K562 (cell line): Measurements from ENCODE around the gene NDOR1. TPM values are rescaled to one million over a fixed set of nuclear protein-coding genes. Genes with fewer than 3 reads are reported as not detected.
A peak's percentile ranks its signal among the peaks of the same experiment; 100 is the strongest.

ENCODE experiments used
- ATAC-seq: fragments of 200-7000 bp; cut with Tn5 transposase; 3 replicates; pipeline ENCODE4 v1.9.1; 2020; ENCODE audit warnings: moderate library complexity
- BruUV-seq: library from RNA; stranded (reverse); fragments of 400-500 nt; replicated peaks from 2 replicates; lab custom pipeline; 2021; lab: Mats Ljungman, UMichigan
- CTCF ChIA-PET: fragments of 300-600 bp; formaldehyde crosslinking; extraction: SDS; loops from one replicate; lab custom pipeline; 2021; ENCODE audit warnings: low intra/inter-chr PET ratio; lab: Yijun Ruan, JAX
- POLR2A ChIA-PET: fragments of 300-600, 350-650 bp; sonication (Branson Sonifier 250); formaldehyde crosslinking; extraction: SDS; loops from one replicate; lab custom pipeline; 2021; ENCODE audit warnings: antibody characterized with exemption, inconsistent platforms; lab: Yijun Ruan, JAX
- DNase-seq, 4 experiments: peaks; one replicate each; pipeline versions ENCODE4 v3.0.0 to v3.0.0-alpha.2; 2011 to 2018; ENCODE audit warnings: low spot score in 3 of 4, mixed read lengths in 3 of 4; ENCODE audit errors: extremely low read depth in 1 of 4
- FAIRE-seq: peaks from 2 replicates; lab custom pipeline; 2011; peaks lifted over from hg19 to GRCh38; lab: Jason Lieb, UNC
- H2AFZ ChIP-seq: 2 replicates; pipeline ENCODE4 v1.6.0; 2011; ENCODE audit warnings: low read depth, low read length, control low read depth, inconsistent platforms
- H3K27ac ChIP-seq: fragments of 200-600 bp; 3 replicates; pipeline ENCODE4 v1.8.0; 2011; ENCODE audit warnings: low read depth, mild to moderate bottlenecking, control low read depth, inconsistent platforms, low read length, moderate library complexity, mixed read lengths; ENCODE audit errors: extremely low read depth
- H3K27me3 ChIP-seq, 2 experiments: fragments of 300-600 bp in 1 of 2; 2 replicates in 1 of 2; 3 replicates in 1 of 2; pipeline versions ENCODE4 v1.6.0 to v1.8.0; 2011; ENCODE audit warnings: inconsistent platforms in 2 of 2, low read length in 2 of 2, mild to moderate bottlenecking in 1 of 2, mixed read lengths in 1 of 2, moderate library complexity in 1 of 2; ENCODE audit not compliant: control insufficient read depth in 2 of 2, insufficient read depth in 2 of 2
- H3K36me3 ChIP-seq: fragments of 300-600 bp; 3 replicates; pipeline ENCODE4 v1.8.0; 2011; ENCODE audit warnings: mild to moderate bottlenecking, low read length, inconsistent platforms; ENCODE audit not compliant: control insufficient read depth, insufficient read depth
- H3K4me1 ChIP-seq, 2 experiments: fragments of 200-600 bp in 1 of 2; replicated peaks in 1 of 2; 2 replicates in 1 of 2; 3 replicates in 1 of 2; pipeline versions ENCODE4 v1.5.1 to v1.8.0; 2011; ENCODE audit warnings: inconsistent platforms in 2 of 2, low read length in 2 of 2, mild to moderate bottlenecking in 1 of 2, mixed read lengths in 1 of 2, moderate library complexity in 1 of 2; ENCODE audit not compliant: control insufficient read depth in 2 of 2, insufficient read depth in 2 of 2
- H3K4me2 ChIP-seq: 2 replicates; pipeline ENCODE4 v1.6.1; 2011; ENCODE audit warnings: low read length, control low read depth, inconsistent platforms, mixed read lengths; ENCODE audit not compliant: insufficient read depth
- H3K4me3 ChIP-seq: fragments of 200-600 bp; sonication (generic), shearing (Covaris generic); 2 replicates; pipeline ENCODE4 v1.5.1; 2016; ENCODE audit warnings: control low read depth, inconsistent platforms
- H3K79me2 ChIP-seq: fragments of 200-600 bp; 3 replicates; pipeline ENCODE4 v1.8.0; 2011; ENCODE audit warnings: low read length, inconsistent platforms; ENCODE audit not compliant: control insufficient read depth, insufficient read depth
- H3K9ac ChIP-seq, 2 experiments: 2 replicates each; pipeline versions ENCODE4 v1.6.0 to v1.6.1; 2011; ENCODE audit warnings: low read depth in 2 of 2, low read length in 2 of 2, control low read depth in 1 of 2, inconsistent platforms in 1 of 2, mild to moderate bottlenecking in 1 of 2, mixed read lengths in 1 of 2; ENCODE audit not compliant: insufficient read depth in 1 of 2
- H3K9me1 ChIP-seq: one replicate; pipeline ENCODE4 v1.6.0; 2011; ENCODE audit warnings: inconsistent platforms, mild to moderate bottlenecking, low read length, moderate library complexity; ENCODE audit not compliant: control insufficient read depth, insufficient read depth
- H3K9me3 ChIP-seq: replicated peaks from 2 replicates; pipeline ENCODE4 v1.5.1; 2011; ENCODE audit warnings: low read depth, low read length, inconsistent platforms; ENCODE audit not compliant: control insufficient read depth, insufficient read depth
- H4K20me1 ChIP-seq: replicated peaks from 2 replicates; pipeline ENCODE4 v1.6.1; 2011; ENCODE audit warnings: low read length, inconsistent platforms, mixed read lengths; ENCODE audit not compliant: control insufficient read depth, insufficient read depth
- PCBP1 ChIP-seq: fragments of 200-400 bp; formaldehyde crosslinking; IDR thresholded peaks from 2 replicates; pipeline ENCODE4 v1.6.1; 2018; ENCODE audit warnings: mild to moderate bottlenecking, low read depth, low read length; ENCODE audit not compliant: poor library complexity, severe bottlenecking
- WGBS: fragments of 100-300 bp; shearing (Covaris generic); methylation state at CpG from one replicate; pipeline ENCODE4 v1.1.6; 2016; ENCODE audit warnings: low coverage, mixed read lengths; ENCODE audit not compliant: insufficient coverage; ENCODE audit errors: missing lambda C conversion rate; 5-methylcytosine and 5-hydroxymethylcytosine counted together
- in situ Hi-C: fragments of 300-500 bp; cut with MboI; formaldehyde crosslinking; loops from 4 replicates; pipeline ENCODE4 v1.15.0; 2018; ENCODE audit warnings: inconsistent platforms, mixed read lengths
- intact Hi-C: fragments of 100-400 bp; cut with micrococcal nuclease; formaldehyde crosslinking; loops from 2 replicates; pipeline ENCODE4 v1.14.2; 2022
- polyA plus RNA-seq, 8 experiments: library from polyadenylated mRNA; depleted of rRNA in 4 of 8; stranded (reverse) in 5 of 8; unstranded in 3 of 8; fragments of >200 nt; fragmentation: Nextera tagmentation in 2 of 8; fragmentation: Illumina TruSeq in 1 of 8; extraction: Ambion mirVana in 2 of 8; extraction: Trizol in 1 of 8; gene quantifications; 2 replicates each; pipeline versions ENCODE4 v1.2.1 to v1.2.3, GENCODE V29; 2011 to 2014; ENCODE audit warnings: inconsistent platforms in 1 of 8, missing spikeins in 1 of 8
- total RNA-seq, 7 experiments: library from RNA; depleted of rRNA in 6 of 7; stranded (reverse); fragments of >200 nt in 6 of 7; fragmentation: Illumina TruSeq in 2 of 7; extraction: Trizol in 2 of 7; gene quantifications; 2 replicates each; pipeline versions ENCODE4 v1.2.1 to v1.2.3, GENCODE V29; 2011 to 2021; ENCODE audit warnings: low replicate concordance in 1 of 7
- TF ChIP-seq, protein P1 (sequence below): fragments of 200-600 bp; sonication (generic); IDR thresholded peaks from one replicate; pipeline ENCODE4 v1.6.1; 2012; ENCODE audit warnings: mild to moderate bottlenecking, low read depth, low read length, inconsistent platforms

The NDOR1 gene
- total and polyA plus RNA-seq, 9 of the 15 experiments (the other 6 are each of a cell fraction or from before 2014, with no cell fraction given), result 0.06 to 36.9 (median 6.9) TPM

DNA sequence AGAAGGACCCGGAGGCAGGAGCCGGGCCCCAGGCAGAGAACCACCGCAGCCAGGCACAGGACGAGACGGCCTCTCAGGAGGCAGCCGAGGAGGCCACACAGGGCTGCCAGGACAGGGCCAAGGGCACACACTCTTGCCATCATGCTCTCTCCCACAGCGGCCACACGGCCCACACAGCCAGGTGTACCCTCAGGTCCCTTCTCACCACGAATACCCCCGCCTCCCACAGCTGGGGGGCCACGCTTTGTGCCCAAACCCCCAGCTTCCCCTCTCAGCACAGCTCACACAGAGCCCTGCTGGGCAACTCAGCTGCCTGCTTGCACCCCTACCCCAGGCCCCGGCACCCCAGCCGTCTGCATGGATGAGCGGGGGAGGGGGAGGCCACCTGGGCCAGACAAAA, 11.7 kb upstream of the NDOR1 start:
- H3K79me2 ChIP-seq, result peaks cover 48% of the 10 kb centered on the region
- intact Hi-C loops (no loop called here), in situ Hi-C loops (no loop called here)
- H3K27me3 ChIP-seq, result no peaks in the 10 kb centered on the region
- ChIA-PET CTCF (no interaction called here), POLR2A (interaction anchor here (0.5 to 1.6 kb wide), 3 partner anchors 9 to 64 kb away, joined by 3 to 9 read pairs (median 7); no protein-coding TSS in a partner anchor)
- ATAC-seq (no peak), FAIRE-seq (no peak), DNase-seq (no peak)
- no peaks in the 10 kb centered on the region for H3K9me3 ChIP-seq
- no TSS peak for BruUV-seq
- no peak overlapping the region for H3K4me3 ChIP-seq
- H3K9ac ChIP-seq, result peak overlapping the region in 1 of 2 experiments; percentile 81; a peak in 2 of 4 replicates
- no peaks in the 10 kb centered on the region for H3K9me1 ChIP-seq
- no peak overlapping the region for H3K27ac ChIP-seq
- TF ChIP-seq, protein P1, sequence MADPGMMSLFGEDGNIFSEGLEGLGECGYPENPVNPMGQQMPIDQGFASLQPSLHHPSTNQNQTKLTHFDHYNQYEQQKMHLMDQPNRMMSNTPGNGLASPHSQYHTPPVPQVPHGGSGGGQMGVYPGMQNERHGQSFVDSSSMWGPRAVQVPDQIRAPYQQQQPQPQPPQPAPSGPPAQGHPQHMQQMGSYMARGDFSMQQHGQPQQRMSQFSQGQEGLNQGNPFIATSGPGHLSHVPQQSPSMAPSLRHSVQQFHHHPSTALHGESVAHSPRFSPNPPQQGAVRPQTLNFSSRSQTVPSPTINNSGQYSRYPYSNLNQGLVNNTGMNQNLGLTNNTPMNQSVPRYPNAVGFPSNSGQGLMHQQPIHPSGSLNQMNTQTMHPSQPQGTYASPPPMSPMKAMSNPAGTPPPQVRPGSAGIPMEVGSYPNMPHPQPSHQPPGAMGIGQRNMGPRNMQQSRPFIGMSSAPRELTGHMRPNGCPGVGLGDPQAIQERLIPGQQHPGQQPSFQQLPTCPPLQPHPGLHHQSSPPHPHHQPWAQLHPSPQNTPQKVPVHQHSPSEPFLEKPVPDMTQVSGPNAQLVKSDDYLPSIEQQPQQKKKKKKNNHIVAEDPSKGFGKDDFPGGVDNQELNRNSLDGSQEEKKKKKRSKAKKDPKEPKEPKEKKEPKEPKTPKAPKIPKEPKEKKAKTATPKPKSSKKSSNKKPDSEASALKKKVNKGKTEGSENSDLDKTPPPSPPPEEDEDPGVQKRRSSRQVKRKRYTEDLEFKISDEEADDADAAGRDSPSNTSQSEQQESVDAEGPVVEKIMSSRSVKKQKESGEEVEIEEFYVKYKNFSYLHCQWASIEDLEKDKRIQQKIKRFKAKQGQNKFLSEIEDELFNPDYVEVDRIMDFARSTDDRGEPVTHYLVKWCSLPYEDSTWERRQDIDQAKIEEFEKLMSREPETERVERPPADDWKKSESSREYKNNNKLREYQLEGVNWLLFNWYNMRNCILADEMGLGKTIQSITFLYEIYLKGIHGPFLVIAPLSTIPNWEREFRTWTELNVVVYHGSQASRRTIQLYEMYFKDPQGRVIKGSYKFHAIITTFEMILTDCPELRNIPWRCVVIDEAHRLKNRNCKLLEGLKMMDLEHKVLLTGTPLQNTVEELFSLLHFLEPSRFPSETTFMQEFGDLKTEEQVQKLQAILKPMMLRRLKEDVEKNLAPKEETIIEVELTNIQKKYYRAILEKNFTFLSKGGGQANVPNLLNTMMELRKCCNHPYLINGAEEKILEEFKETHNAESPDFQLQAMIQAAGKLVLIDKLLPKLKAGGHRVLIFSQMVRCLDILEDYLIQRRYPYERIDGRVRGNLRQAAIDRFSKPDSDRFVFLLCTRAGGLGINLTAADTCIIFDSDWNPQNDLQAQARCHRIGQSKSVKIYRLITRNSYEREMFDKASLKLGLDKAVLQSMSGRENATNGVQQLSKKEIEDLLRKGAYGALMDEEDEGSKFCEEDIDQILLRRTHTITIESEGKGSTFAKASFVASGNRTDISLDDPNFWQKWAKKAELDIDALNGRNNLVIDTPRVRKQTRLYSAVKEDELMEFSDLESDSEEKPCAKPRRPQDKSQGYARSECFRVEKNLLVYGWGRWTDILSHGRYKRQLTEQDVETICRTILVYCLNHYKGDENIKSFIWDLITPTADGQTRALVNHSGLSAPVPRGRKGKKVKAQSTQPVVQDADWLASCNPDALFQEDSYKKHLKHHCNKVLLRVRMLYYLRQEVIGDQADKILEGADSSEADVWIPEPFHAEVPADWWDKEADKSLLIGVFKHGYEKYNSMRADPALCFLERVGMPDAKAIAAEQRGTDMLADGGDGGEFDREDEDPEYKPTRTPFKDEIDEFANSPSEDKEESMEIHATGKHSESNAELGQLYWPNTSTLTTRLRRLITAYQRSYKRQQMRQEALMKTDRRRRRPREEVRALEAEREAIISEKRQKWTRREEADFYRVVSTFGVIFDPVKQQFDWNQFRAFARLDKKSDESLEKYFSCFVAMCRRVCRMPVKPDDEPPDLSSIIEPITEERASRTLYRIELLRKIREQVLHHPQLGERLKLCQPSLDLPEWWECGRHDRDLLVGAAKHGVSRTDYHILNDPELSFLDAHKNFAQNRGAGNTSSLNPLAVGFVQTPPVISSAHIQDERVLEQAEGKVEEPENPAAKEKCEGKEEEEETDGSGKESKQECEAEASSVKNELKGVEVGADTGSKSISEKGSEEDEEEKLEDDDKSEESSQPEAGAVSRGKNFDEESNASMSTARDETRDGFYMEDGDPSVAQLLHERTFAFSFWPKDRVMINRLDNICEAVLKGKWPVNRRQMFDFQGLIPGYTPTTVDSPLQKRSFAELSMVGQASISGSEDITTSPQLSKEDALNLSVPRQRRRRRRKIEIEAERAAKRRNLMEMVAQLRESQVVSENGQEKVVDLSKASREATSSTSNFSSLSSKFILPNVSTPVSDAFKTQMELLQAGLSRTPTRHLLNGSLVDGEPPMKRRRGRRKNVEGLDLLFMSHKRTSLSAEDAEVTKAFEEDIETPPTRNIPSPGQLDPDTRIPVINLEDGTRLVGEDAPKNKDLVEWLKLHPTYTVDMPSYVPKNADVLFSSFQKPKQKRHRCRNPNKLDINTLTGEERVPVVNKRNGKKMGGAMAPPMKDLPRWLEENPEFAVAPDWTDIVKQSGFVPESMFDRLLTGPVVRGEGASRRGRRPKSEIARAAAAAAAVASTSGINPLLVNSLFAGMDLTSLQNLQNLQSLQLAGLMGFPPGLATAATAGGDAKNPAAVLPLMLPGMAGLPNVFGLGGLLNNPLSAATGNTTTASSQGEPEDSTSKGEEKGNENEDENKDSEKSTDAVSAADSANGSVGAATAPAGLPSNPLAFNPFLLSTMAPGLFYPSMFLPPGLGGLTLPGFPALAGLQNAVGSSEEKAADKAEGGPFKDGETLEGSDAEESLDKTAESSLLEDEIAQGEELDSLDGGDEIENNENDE, result no peak
- TF ChIP-seq PCBP1, result peak; percentile 13
- H3K4me2 ChIP-seq, result no peak overlapping the region
- peaks cover 2% of the 10 kb centered on the region for H4K20me1 ChIP-seq
- no peak overlapping the region for H2AFZ ChIP-seq
- 82% methylated on average over 4 of the region's 14 CpGs for WGBS
- peaks cover 36% of the 10 kb centered on the region; the same call in 1 of the 3 replicates for H3K36me3 ChIP-seq
- H3K4me1 ChIP-seq, result peaks cover 12 to 98% of the 10 kb centered on the region in 2 experiments; a peak in 4 of 5 replicates
